ENCODE data around the gene DSCAML1.

Gene DSCAML1

DNA sequence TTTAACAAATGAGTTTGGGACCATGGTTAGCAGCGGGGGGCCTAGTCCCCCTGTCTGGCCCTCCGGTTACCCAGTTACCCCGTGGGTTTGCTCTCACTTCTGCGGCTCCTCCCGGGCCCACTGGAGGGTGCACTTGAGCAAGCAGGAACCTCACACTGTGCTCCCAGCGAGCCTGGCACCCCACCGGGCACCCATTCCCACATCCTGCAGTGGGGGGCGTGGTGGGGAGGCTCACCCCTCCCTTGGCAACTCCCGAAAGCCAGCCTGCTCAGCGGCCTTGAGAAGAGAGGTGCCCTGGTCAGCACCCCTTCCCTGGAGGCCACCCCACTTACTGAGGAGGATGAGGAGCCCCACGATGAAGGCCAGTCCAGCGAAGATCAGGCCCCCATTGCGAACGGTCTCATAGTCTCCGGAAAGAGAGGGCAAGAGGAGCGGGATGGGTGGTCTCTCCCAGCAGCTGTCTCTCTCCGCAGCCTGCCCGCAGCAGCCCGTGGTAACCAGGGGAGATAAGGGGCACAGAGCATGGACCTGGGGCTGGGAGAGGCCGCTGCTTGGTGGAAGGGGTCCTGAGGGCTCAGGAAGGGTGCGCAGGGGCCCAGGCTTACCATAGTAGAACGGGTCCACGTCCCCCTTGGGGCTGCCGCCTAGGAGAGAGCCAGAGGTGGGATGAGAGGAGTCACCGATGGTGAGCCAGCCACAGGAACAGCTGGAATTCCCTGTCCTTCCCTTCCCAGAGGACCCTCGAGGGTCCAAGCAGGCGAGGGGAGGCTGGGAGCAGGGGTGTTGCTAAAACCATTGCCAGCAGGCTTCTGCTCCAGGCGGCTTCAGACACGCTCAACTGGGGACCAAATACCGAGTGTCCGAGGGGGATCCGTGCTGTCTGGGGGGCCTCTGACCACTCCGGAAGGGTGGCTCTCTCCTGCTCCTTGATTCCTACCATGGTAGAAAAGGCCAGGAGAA is 25.3 kb upstream of the DSCAML1 start:
- TF ChIP-seq, protein P1, sequence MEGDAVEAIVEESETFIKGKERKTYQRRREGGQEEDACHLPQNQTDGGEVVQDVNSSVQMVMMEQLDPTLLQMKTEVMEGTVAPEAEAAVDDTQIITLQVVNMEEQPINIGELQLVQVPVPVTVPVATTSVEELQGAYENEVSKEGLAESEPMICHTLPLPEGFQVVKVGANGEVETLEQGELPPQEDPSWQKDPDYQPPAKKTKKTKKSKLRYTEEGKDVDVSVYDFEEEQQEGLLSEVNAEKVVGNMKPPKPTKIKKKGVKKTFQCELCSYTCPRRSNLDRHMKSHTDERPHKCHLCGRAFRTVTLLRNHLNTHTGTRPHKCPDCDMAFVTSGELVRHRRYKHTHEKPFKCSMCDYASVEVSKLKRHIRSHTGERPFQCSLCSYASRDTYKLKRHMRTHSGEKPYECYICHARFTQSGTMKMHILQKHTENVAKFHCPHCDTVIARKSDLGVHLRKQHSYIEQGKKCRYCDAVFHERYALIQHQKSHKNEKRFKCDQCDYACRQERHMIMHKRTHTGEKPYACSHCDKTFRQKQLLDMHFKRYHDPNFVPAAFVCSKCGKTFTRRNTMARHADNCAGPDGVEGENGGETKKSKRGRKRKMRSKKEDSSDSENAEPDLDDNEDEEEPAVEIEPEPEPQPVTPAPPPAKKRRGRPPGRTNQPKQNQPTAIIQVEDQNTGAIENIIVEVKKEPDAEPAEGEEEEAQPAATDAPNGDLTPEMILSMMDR (IDR thresholded peaks at IDR 0.05; ENCODE audit: low read depth, low read length, missing control alignments): peak; percentile 60
- H3K4me3 ChIP-seq (replicated peaks; ENCODE audit: low read depth, low read length): no peak overlapping the region
- no peak for DNase-seq (ENCODE audit: extremely low read depth, low read depth)

DNA sequence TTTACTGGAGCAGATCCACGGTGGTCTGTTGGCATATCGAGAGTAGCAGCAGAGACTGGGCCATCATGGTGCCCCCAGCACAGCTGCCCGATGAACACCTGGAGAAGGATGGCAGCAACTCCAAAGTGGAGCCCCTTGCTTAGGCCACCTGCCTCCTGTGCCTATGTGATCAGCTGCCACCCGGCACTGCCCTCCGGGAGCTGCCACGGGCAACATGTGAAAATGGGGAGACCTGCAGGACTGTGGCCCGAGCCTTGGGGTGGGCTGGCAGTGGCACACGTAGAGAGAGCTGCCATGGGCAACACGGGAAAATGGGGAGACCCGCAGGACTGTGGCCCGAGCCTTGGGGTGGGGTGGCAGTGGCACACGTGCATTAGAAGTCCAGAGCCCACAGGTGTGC is 24.4 kb upstream of the DSCAML1 start:
- DNase-seq (ENCODE audit: extremely low read depth, low read depth): no peak
- TF ChIP-seq, protein P1 (IDR thresholded peaks at IDR 0.05; ENCODE audit: low read depth, low read length, missing control alignments): no peak
- H3K4me3 ChIP-seq (replicated peaks; ENCODE audit: low read depth, low read length): no peak overlapping the region

DNA sequence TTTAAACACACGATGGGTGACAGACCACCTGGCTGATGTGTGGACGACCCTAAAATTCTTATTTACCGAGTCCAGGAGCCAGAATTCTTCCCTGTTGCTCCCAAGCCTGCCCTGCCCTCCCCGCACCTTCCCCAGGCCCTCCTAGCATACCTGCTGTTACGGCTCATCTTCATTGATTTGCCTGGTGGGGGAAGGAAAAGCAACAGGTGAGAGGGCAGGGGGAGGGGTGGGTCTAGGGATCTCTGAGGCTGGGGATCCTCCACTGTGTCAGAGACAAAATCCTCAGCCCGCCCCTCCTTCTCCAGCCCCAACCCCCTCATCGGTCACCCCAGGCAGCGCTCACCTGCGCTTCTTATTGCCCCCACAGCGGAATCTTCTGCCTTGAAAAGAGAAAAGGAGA is 23.5 kb upstream of the DSCAML1 start:
- TF ChIP-seq, protein P1 (IDR thresholded peaks at IDR 0.05; ENCODE audit: low read depth, low read length, missing control alignments): no peak
- H3K4me3 ChIP-seq (replicated peaks; ENCODE audit: low read depth, low read length): no peak overlapping the region
- DNase-seq (ENCODE audit: extremely low read depth, low read depth): no peak

DNA sequence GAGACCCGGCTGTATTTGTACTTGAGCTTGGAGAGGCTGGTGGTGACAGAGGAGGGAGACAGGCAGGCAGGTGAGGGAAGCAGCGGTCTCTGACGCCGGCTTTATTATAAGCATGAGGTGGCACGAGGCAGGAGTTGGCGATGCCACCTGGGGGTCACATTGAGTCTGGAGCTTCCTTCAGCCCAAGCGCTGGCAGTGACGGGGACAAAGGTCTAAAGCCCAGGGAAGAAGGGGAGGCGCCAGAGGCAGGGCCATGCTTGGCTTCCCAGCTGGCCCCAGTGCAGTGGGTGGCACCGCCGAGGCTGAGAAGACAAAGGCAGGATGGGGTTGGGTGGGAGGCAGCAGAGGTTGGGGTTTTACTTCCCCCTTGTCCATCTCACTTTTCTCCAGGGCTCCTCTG is 23.1 kb upstream of the DSCAML1 start:
- TF ChIP-seq, protein P1 (IDR thresholded peaks at IDR 0.05; ENCODE audit: low read depth, low read length, missing control alignments): no peak
- no peak for DNase-seq (ENCODE audit: extremely low read depth, low read depth)
- H3K4me3 ChIP-seq (replicated peaks; ENCODE audit: low read depth, low read length): no peak overlapping the region

DNA sequence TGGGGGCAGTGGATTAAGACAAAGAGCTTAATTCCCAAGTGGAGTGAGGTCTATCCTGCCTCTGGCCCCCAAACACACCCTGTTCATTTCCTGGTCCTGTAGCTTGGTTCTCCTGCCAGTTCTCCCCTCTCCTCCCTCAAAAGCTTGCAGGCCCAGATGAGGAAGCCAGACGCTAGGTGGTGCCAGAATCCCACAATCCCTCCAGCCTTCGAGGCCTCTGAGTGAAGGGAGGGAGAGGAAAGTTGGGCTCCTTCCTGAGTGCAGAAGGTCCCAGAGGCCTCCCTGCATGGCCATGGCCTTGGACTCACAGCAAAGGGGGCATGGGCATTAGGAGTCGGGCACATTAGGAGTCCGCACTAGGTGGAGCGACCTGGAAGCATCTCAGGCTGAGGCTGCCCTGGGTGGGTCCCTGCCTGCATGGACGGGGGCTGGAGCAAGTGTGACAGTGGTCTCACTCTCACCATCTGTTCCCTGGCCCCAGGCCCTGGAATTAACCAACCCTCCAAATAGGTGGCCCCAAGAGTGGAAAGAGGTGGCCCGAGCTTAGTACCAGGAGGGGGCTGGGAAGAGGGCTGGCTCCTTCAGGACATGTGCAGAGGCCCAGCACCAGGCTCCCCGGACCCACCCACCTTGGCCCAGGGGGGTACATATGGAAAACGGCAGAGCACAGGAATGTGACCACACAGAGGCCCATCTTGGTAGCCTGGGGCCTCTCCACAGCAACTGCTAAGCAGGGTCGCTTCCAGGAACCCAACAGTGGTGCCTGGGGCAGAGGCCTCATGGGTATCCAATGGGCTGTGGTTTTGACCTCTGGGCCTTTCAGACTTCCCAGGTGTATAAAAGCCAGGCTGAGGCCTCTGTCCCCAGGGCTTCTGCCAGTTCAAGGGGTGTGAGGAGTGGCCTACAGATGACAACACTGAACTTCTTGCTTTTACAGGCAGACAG is 22.4 kb upstream of the DSCAML1 start:
- H3K4me3 ChIP-seq (replicated peaks; ENCODE audit: low read depth, low read length): no peak overlapping the region
- TF ChIP-seq, protein P1 (IDR thresholded peaks at IDR 0.05; ENCODE audit: low read depth, low read length, missing control alignments): peak; percentile 74
- DNase-seq (ENCODE audit: extremely low read depth, low read depth): peak; percentile 52

DNA sequence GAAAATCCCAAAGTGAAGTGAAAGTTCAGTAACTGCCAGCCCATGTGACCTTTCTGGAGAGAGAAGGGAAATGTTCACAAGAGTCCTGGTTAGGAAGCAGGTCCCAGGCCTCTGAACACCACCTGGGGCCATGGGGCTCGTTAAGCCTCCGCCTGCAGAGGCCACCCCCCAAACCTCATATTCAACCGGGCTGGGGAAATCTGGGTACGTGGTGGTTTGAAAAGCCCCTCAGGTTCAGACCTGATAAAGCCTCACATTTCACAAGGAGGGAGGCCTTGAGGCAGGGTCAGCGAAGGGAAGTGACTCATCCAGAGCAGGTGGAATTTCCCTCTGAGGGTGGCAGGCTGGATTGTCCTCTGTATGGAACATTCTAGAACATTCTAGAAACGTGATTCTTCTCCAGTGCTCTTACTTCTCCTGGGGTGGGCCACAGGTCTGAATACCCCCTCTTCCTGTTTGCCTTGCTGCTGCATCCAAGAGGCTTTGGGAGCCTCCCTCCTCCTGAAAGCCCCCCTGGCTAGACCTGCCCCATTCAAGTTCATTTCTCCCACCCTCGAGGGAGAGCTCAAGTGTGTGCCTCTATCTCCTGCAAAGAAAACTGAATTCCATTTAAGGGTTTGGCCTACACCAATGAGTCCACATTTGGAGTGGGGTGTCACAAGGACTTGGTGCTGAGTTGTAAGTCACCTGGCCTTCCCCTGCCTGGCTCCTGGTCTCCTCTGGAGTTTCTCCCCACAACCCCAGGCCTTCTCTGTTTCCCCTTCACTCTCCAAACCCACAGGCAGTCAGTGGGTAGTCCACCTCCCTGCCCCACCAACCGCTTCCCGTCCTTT is 21.2 kb upstream of the DSCAML1 start:
- TF ChIP-seq, protein P1 (IDR thresholded peaks at IDR 0.05; ENCODE audit: low read depth, low read length, missing control alignments): no peak
- DNase-seq (ENCODE audit: extremely low read depth, low read depth): no peak
- H3K4me3 ChIP-seq (replicated peaks; ENCODE audit: low read depth, low read length): no peak overlapping the region
